HepG2 (cell line): Measurements from ENCODE around the gene ANO1. TPM values are rescaled to one million over a fixed set of nuclear protein-coding genes. Genes with fewer than 3 reads are reported as not detected.
A peak's percentile ranks its signal among the peaks of the same experiment; 100 is the strongest.

Experiments
- ATAC-seq: fragments of 200-7000 bp; cut with Tn5 transposase; 3 replicates; pipeline ENCODE4 v1.9.1; 2020; ENCODE audit warnings: mild to moderate bottlenecking, moderate library complexity
- BruUV-seq: library from RNA; stranded (reverse); fragments of 400-500 nt; replicated peaks from 2 replicates; lab custom pipeline; 2021; lab: Mats Ljungman, UMichigan
- CTCF ChIA-PET: fragments of 300-600 bp; formaldehyde crosslinking; extraction: SDS; loops from one replicate; lab custom pipeline; 2021; ENCODE audit warnings: low total read pairs, inconsistent platforms, low intra/inter-chr PET ratio; lab: Yijun Ruan, JAX
- POLR2A ChIA-PET: fragments of 350-600 bp; sonication (Branson Sonifier 250); formaldehyde crosslinking; loops from one replicate; lab custom pipeline; 2020; ENCODE audit warnings: antibody characterized with exemption, inconsistent platforms; lab: Yijun Ruan, JAX
- DNase-seq: peaks from one replicate; pipeline ENCODE4 v3.0.0-alpha.2; 2015; ENCODE audit warnings: low spot score
- FAIRE-seq: peaks from 3 replicates; lab custom pipeline; 2011; peaks lifted over from hg19 to GRCh38; lab: Jason Lieb, UNC
- H2AFZ ChIP-seq: one replicate; pipeline ENCODE4 v1.6.1; 2011; ENCODE audit warnings: low read length, inconsistent platforms
- H3K27ac ChIP-seq: fragments of 300-600 bp; 3 replicates; pipeline ENCODE4 v1.8.0; 2011; ENCODE audit warnings: mixed run types, mild to moderate bottlenecking, mixed read lengths, low read length, inconsistent platforms; ENCODE audit not compliant: insufficient read depth; ENCODE audit errors: extremely low read length
- H3K27me3 ChIP-seq, 2 experiments: fragments of 200-600 bp in 1 of 2; 2 replicates in 1 of 2; 3 replicates in 1 of 2; pipeline versions ENCODE4 v1.6.0 to v1.8.0; 2011; ENCODE audit warnings: low read length in 2 of 2, mild to moderate bottlenecking in 2 of 2, moderate library complexity in 2 of 2, inconsistent platforms in 1 of 2; ENCODE audit not compliant: insufficient read depth in 2 of 2, control insufficient read depth in 1 of 2
- H3K36me3 ChIP-seq, 2 experiments: fragments of 200-600 bp in 1 of 2; replicated peaks in 1 of 2; 2 replicates in 1 of 2; 3 replicates in 1 of 2; pipeline versions ENCODE4 v1.5.1 to v1.8.0; 2011; ENCODE audit warnings: low read length in 2 of 2, inconsistent platforms in 1 of 2; ENCODE audit not compliant: insufficient read depth in 2 of 2, control insufficient read depth in 1 of 2
- H3K4me1 ChIP-seq: 2 replicates; pipeline ENCODE4 v1.5.1; 2012; ENCODE audit warnings: low read length, inconsistent platforms; ENCODE audit not compliant: insufficient read depth
- H3K4me2 ChIP-seq: 2 replicates; pipeline ENCODE4 v1.6.0; 2011; ENCODE audit warnings: low read depth, low read length, inconsistent platforms
- H3K4me3 ChIP-seq, 3 experiments: fragments of 200-600 bp in 1 of 3; sonication (generic), shearing (Covaris generic) in 1 of 3; replicated peaks in 1 of 3; 2 replicates each; pipeline ENCODE4 v1.5.1; 2011 to 2016; ENCODE audit warnings: low read length in 3 of 3, inconsistent platforms in 2 of 3, low read depth in 2 of 3, mild to moderate bottlenecking in 2 of 3, control low read depth in 1 of 3, mixed read lengths in 1 of 3; ENCODE audit not compliant: insufficient read depth in 1 of 3
- H3K79me2 ChIP-seq: one replicate; pipeline ENCODE4 v1.6.1; 2011; ENCODE audit warnings: low read length, inconsistent platforms; ENCODE audit not compliant: insufficient read depth
- H3K9ac ChIP-seq: 2 replicates; pipeline ENCODE4 v1.6.0; 2011; ENCODE audit warnings: mild to moderate bottlenecking, low read depth, low read length, inconsistent platforms; ENCODE audit not compliant: insufficient read depth
- H3K9me3 ChIP-seq: 2 replicates; pipeline ENCODE4 v1.5.1; 2012; ENCODE audit warnings: mild to moderate bottlenecking, low read length
- H4K20me1 ChIP-seq: 2 replicates; pipeline ENCODE4 v1.6.0; 2011; ENCODE audit warnings: inconsistent platforms, mild to moderate bottlenecking, low read length, moderate library complexity; ENCODE audit not compliant: insufficient read depth
- ZFX ChIP-seq: sonication (generic); formaldehyde crosslinking; IDR thresholded peaks from 2 replicates; pipeline ENCODE4 v1.4.0; 2020; ENCODE audit warnings: mild to moderate bottlenecking, low read depth, missing genetic modification reagents, moderate library complexity
- ZNF414 ChIP-seq: sonication (generic); formaldehyde crosslinking; IDR thresholded peaks from 2 replicates; pipeline ENCODE4 v1.5.0; 2020; ENCODE audit warnings: missing genetic modification reagents
- ZNF687 ChIP-seq: sonication (generic); formaldehyde crosslinking; IDR thresholded peaks from 2 replicates; pipeline ENCODE4 v1.5.1; 2020; ENCODE audit warnings: mild to moderate bottlenecking, missing genetic modification reagents, moderate library complexity
- WGBS: methylation state at CpG from one replicate; pipeline ENCODE4 v1.1.6; 2017; ENCODE audit warnings: low lambda C conversion rate; 5-methylcytosine and 5-hydroxymethylcytosine counted together
- in situ Hi-C: cut with HindIII; loops from 2 replicates; pipeline ENCODE4 v1.10.0; 2017; ENCODE audit warnings: low pct_unique_long_range_greater_than_20kb; ENCODE audit not compliant: extremely low pct_ligation_motif_present
- intact Hi-C: fragments of 100-400 bp; cut with micrococcal nuclease; formaldehyde crosslinking; loops from one replicate; pipeline ENCODE4 v1.10.0; 2022; ENCODE audit not compliant: unreplicated experiment
- polyA plus RNA-seq, 8 experiments: library from polyadenylated mRNA; depleted of rRNA in 3 of 8; stranded (reverse) in 7 of 8; unstranded in 1 of 8; fragments of >200 nt; fragmentation: Illumina TruSeq in 4 of 8; extraction: Trizol in 4 of 8; gene quantifications; 2 replicates each; pipeline versions ENCODE4 v1.2.1 to v1.2.3, GENCODE V29; 2011 to 2016; ENCODE audit warnings: low read depth in 4 of 8, missing spikeins in 1 of 8, mixed read lengths in 1 of 8; ENCODE audit not compliant: insufficient read depth in 1 of 8
- total RNA-seq, 5 experiments: library from RNA; depleted of rRNA; stranded (reverse); fragments of >200 nt; fragmentation: Illumina TruSeq; extraction: Trizol; gene quantifications; 2 replicates each; pipeline ENCODE4 v1.2.3, GENCODE V29; 2016; ENCODE audit warnings: low read depth in 1 of 5

ANO1 gene
- total and polyA plus RNA-seq, 2 of the 13 experiments (the other 11 are each of a cell fraction or from before 2014, with no cell fraction given): not detected

DNA sequence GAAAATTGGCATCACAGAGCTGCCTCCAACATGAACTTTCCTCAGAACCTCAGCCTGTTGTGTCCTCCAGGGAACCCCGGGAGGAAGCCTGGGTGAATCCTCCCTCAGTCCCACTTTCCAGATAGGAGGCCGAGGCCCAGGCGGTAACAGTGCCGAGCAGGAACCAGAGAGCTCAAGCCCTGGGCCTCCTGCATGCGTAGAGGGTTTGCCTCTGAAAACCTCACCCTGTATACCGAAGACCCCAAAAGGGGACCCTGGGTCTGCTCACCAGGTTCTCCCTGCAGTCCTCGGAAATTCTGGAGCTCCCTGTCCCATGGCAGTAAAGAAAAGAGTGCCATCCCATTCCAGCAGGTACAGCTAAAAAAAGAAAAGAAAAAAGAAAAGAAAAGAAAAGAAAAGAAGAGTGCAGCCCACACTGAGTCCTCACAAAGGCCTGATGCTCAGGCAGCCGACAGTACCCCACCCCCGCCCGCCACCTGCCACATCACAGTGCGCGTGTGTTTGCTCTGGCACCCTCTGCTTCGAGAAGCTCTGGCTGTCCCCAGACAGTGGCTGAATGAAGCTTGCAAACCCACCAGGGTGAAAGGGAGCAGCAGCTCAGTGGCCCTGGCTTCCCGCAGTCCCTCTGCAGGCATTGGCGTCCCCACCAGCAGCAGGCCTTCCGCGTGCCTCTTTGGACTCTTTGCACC lies 96.6 kb downstream of the ANO1 start:
- peak overlapping the region; percentile 63 for H2AFZ ChIP-seq
- H4K20me1 ChIP-seq: no peaks in the 10 kb centered on the region; the same call in 1 of the 2 replicates
- in situ Hi-C loops (no loop called here), intact Hi-C loops (no loop called here)
- TF ChIP-seq ZFX (peak; percentile 37; the same call in 1 of the 2 replicates), ZNF414 (CRISPR knock-in tag) (no peak), ZNF687 (CRISPR knock-in tag) (peak; percentile 37)
- DNase-seq (no peak), ATAC-seq (no peak; the same call in 2 of the 3 replicates), FAIRE-seq (no peak)
- no peak overlapping the region for H3K4me2 ChIP-seq
- WGBS: 54% methylated on average over 9 of the region's 17 CpGs
- no peaks in the 10 kb centered on the region for H3K79me2 ChIP-seq
- H3K36me3 ChIP-seq: no peaks in the 10 kb centered on the region
- ChIA-PET POLR2A (interaction anchor here (0.6 kb wide), 1 partner anchor 26 kb away, joined by 4 read pairs; no protein-coding TSS in a partner anchor), CTCF (no interaction called here)
- H3K4me1 ChIP-seq: peaks cover 16% of the 10 kb centered on the region; the same call in 1 of the 2 replicates
- no peak overlapping the region for H3K9ac ChIP-seq
- H3K27ac ChIP-seq: no peak overlapping the region
- H3K27me3 ChIP-seq: peaks cover 4 to 32% of the 10 kb centered on the region in 2 experiments; a peak in 4 of 5 replicates
- no peak overlapping the region for H3K4me3 ChIP-seq
- BruUV-seq: no TSS peak
- no peaks in the 10 kb centered on the region for H3K9me3 ChIP-seq
